ENCODE measurements around the gene REEP3.
"Not testable (repeated sequence)": the region's sequence is repeated elsewhere in the genome, so short reads cannot be mapped to it uniquely, and the experiment has no call there.

Gene REEP3

DNA sequence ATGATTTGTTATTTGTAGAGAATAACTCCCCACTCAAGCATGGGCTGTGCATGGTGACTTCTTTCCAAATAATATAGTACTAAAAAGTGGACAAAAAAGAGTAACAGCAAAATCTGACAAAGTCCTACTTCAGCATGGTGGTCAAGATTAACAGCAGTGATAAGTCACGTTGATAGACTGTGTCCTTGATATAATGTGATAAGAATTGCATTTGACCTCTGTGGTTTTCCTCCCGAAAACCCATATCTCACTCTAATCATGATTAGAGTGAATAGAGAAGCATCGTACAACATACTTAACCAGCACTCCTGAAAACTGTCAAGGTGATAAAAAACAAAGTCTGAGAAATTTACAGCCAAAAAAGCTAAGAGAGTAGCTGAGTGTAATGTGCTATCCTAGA is 42.4 kb downstream of the REEP3 start:
- Mint-ChIP-seq H3K27me3 (ENCODE audit: low read depth) (no peaks in the 10 kb centered on the region), H3K27ac (peak overlapping the region in 1 of 3 experiments; percentile 19), H3K4me1 (peaks cover 15% of the 10 kb centered on the region), H3K9me3 (no peaks in the 10 kb centered on the region), H3K4me3 (no peak overlapping the region), H3K36me3 (ENCODE audit: low read depth) (peaks cover 5% of the 10 kb centered on the region)
- TF ChIP-seq, protein P1, sequence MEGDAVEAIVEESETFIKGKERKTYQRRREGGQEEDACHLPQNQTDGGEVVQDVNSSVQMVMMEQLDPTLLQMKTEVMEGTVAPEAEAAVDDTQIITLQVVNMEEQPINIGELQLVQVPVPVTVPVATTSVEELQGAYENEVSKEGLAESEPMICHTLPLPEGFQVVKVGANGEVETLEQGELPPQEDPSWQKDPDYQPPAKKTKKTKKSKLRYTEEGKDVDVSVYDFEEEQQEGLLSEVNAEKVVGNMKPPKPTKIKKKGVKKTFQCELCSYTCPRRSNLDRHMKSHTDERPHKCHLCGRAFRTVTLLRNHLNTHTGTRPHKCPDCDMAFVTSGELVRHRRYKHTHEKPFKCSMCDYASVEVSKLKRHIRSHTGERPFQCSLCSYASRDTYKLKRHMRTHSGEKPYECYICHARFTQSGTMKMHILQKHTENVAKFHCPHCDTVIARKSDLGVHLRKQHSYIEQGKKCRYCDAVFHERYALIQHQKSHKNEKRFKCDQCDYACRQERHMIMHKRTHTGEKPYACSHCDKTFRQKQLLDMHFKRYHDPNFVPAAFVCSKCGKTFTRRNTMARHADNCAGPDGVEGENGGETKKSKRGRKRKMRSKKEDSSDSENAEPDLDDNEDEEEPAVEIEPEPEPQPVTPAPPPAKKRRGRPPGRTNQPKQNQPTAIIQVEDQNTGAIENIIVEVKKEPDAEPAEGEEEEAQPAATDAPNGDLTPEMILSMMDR (IDR thresholded peaks at IDR 0.05; ENCODE audit: unreplicated experiment in 3 of 3): no peak

DNA sequence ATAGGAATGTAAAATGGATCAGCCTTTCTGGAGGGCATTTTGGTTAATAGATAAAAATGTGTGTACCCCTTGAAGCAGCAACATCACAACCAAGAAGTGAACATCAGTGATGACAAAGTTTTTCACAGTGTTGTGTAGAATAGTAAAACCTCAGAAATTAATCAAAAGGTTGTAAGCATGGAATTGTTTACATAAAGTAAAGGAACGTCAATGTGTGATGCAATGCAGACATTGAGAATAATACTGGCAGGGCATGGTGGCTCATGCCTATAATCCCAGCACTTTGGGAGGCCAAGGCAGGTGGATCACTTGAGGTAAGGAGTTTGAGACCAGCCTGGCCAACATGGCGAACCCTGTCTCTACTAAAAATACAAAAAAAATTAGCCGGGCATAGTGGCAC is 43.5 kb downstream of the REEP3 start:
- H3K4me3 Mint-ChIP-seq; H3K27me3 Mint-ChIP-seq (ENCODE audit: low read depth); H3K9me3 Mint-ChIP-seq; H3K27ac Mint-ChIP-seq; H3K36me3 Mint-ChIP-seq (ENCODE audit: low read depth): not testable (repeated sequence)
- H3K4me1 Mint-ChIP-seq: peaks cover 15% of the 10 kb centered on the region

DNA sequence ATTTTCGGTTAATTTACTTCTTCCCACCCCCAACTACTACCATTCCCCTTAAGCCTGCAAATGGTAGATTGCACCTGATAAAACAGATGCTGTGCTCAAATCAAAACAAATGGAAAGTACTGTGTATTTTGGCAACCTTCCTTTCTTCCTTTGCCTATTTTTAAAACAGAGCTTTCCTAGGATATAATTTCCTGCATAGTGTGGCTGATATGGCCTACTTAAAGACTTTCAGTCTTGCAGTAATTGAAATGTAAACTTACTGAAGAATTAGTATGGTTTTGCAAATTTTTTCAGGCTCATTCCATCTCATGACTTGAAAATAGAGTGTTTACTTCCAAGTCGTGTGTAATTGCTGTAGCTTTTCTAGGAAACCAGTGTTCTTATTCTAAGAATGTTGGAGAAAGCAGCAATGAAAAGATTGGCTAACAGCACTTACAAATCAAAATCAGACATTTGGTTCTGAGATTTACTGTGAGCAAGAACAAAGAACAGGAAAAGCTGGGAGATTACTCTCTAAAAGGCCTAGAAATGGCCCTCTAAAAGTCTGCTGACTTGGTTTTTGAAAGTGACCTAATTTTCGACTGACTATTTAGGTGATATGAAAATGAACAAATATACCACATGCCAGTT is 52.0 kb downstream of the REEP3 start:
- Mint-ChIP-seq H3K27ac (peak overlapping the region; percentile 95 to 97 (median 95)), H3K4me1 (peaks cover 38% of the 10 kb centered on the region), H3K4me3 (peak overlapping the region in 1 of 3 experiments; percentile 8), H3K9me3 (no peaks in the 10 kb centered on the region), H3K36me3 (ENCODE audit: low read depth) (peaks cover 41% of the 10 kb centered on the region), H3K27me3 (ENCODE audit: low read depth) (no peaks in the 10 kb centered on the region)
- TF ChIP-seq, protein P1 (IDR thresholded peaks at IDR 0.05; ENCODE audit: unreplicated experiment in 3 of 3): no peak

DNA sequence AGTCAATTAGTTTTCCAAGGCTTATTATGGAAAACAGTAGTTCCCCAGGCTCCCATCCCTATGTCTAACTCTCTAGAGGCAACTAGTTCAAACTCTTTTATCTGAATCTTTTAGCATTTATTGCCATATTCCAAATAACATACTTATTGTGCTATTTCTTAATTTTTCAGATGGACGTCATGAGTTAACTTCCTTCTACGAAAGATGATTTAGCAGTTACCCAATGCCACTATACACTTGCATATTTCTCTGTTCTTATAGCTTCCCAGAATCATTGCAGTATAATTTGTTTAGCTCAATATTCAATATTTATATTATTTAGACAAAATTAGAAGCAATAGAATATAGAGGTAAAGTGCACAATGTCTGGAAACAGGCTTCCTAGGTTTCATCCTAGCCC is 52.8 kb downstream of the REEP3 start:
- Mint-ChIP-seq H3K9me3 (no peaks in the 10 kb centered on the region), H3K36me3 (ENCODE audit: low read depth) (peaks cover 41% of the 10 kb centered on the region), H3K4me1 (peaks cover 39% of the 10 kb centered on the region), H3K27me3 (ENCODE audit: low read depth) (no peaks in the 10 kb centered on the region), H3K27ac (peak overlapping the region; percentile 94 to 97 (median 95)), H3K4me3 (no peak overlapping the region)
- TF ChIP-seq, protein P1 (IDR thresholded peaks at IDR 0.05; ENCODE audit: unreplicated experiment in 3 of 3): no peak

DNA sequence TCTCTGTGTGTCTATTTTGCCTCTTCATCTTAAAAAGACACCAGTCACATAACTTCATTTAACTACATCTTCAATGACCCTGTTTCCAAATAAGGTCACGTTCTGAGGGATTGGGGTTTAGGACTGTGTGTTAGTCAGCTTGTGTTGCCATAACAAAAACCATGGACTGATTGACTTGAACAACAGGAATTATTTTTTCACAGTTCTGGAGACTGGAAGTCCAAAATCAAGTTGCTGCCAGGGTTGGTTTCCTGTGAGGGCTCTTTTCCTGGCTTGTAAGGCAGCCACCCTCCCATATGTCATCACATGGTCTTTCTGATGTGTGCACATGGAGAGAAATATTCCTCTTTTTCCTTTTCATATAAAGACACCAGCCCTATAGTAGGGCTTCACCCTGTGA is 55.3 kb downstream of the REEP3 start:
- Mint-ChIP-seq H3K36me3 (ENCODE audit: low read depth) (peaks cover 31% of the 10 kb centered on the region), H3K4me3 (no peak overlapping the region), H3K4me1 (peaks cover 47% of the 10 kb centered on the region), H3K9me3 (no peaks in the 10 kb centered on the region), H3K27ac (peak overlapping the region; percentile 10 to 97 (median 22)), H3K27me3 (ENCODE audit: low read depth) (no peaks in the 10 kb centered on the region)
- TF ChIP-seq, protein P1 (IDR thresholded peaks at IDR 0.05; ENCODE audit: unreplicated experiment in 3 of 3): no peak

DNA sequence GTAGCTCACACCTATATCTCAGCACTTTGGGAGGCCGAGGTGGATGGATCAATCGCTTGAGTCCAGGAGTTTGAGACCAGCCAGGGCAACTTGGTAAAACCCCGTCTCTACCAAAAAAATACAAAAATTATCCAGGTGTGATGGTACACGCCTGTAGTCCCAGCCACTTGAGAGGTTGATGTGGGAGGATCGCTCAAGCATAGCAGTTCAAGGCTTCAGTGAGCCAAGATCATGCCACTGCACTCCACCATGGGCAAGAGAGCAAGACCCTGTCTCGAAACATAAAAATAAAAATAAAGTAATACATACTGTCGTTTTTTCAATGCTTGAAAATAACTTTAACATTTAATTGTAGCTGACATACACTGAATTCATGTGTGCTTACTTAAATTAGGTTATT is 57.3 kb downstream of the REEP3 start:
- Mint-ChIP-seq H3K9me3 (no peaks in the 10 kb centered on the region), H3K36me3 (ENCODE audit: low read depth) (peaks cover 26% of the 10 kb centered on the region), H3K4me3 (no peak overlapping the region), H3K27ac (no peak overlapping the region), H3K4me1 (peaks cover 47% of the 10 kb centered on the region), H3K27me3 (ENCODE audit: low read depth) (no peaks in the 10 kb centered on the region)
- TF ChIP-seq, protein P1 (IDR thresholded peaks at IDR 0.05; ENCODE audit: unreplicated experiment in 3 of 3): no peak

Measured in nephron (organoid).